ENCODE data around the gene BST2.
A peak's percentile ranks its signal among the peaks of the same experiment; 100 is the strongest.

The BST2 gene

GRCh38 chr19:17424743-17425365 lies 19.4 kb upstream of the BST2 start:
- H3K4me3 ChIP-seq (ENCODE audit: severe bottlenecking) = no peak overlapping the region
- ATAC-seq (ENCODE audit: low read depth) = peak; percentile 40; the same call in 1 of the 3 replicates
- H3K27me3 ChIP-seq (ENCODE audit: insufficient read depth, poor library complexity, severe bottlenecking) = no peaks in the 10 kb centered on the region
- no peak for DNase-seq (ENCODE audit: low spot score)
- H3K36me3 ChIP-seq (ENCODE audit: low read depth) = peaks cover 22% of the 10 kb centered on the region
- H3K27ac ChIP-seq (ENCODE audit: poor library complexity, severe bottlenecking) = no peak overlapping the region
- TF ChIP-seq CTCF (IDR thresholded peaks at IDR 0.05; ENCODE audit: poor library complexity, severe bottlenecking) = peak; percentile 32
- H3K9me3 ChIP-seq (ENCODE audit: severe bottlenecking) = no peaks in the 10 kb centered on the region
- no peaks in the 10 kb centered on the region for H3K4me1 ChIP-seq (ENCODE audit: insufficient read depth, poor library complexity, severe bottlenecking)

- DNase-seq (ENCODE audit: low spot score) = no peak
- Histone ChIP-seq H3K27me3 (ENCODE audit: insufficient read depth, poor library complexity, severe bottlenecking) (no peaks in the 10 kb centered on the region), H3K4me3 (ENCODE audit: severe bottlenecking) (no peak overlapping the region), H3K27ac (ENCODE audit: poor library complexity, severe bottlenecking) (no peak overlapping the region), H3K9me3 (ENCODE audit: severe bottlenecking) (no peaks in the 10 kb centered on the region), H3K36me3 (ENCODE audit: low read depth) (peaks cover 22% of the 10 kb centered on the region), H3K4me1 (ENCODE audit: insufficient read depth, poor library complexity, severe bottlenecking) (no peaks in the 10 kb centered on the region)
- TF ChIP-seq CTCF (IDR thresholded peaks at IDR 0.05; ENCODE audit: poor library complexity, severe bottlenecking) = no peak
- no peak for ATAC-seq (ENCODE audit: low read depth)
Measured at GRCh38 chr19:17423429-17424208, 18.2 kb upstream of the BST2 start.

- no peaks in the 10 kb centered on the region for H3K27me3 ChIP-seq (ENCODE audit: insufficient read depth, poor library complexity, severe bottlenecking)
- H3K27ac ChIP-seq (ENCODE audit: poor library complexity, severe bottlenecking) = no peak overlapping the region
- no peak for TF ChIP-seq CTCF (IDR thresholded peaks at IDR 0.05; ENCODE audit: poor library complexity, severe bottlenecking)
- H3K4me3 ChIP-seq (ENCODE audit: severe bottlenecking) = no peak overlapping the region
- DNase-seq (ENCODE audit: low spot score) = no peak
- no peaks in the 10 kb centered on the region for H3K9me3 ChIP-seq (ENCODE audit: severe bottlenecking)
- H3K4me1 ChIP-seq (ENCODE audit: insufficient read depth, poor library complexity, severe bottlenecking) = no peaks in the 10 kb centered on the region
- peaks cover 22% of the 10 kb centered on the region for H3K36me3 ChIP-seq (ENCODE audit: low read depth)
- ATAC-seq (ENCODE audit: low read depth) = no peak
Measured at GRCh38 chr19:17421942-17422341, 16.5 kb upstream of the BST2 start.

- ATAC-seq (ENCODE audit: low read depth) (peak; percentile 47; the same call in 1 of the 3 replicates), DNase-seq (ENCODE audit: low spot score) (no peak)
- H3K9me3 ChIP-seq (ENCODE audit: severe bottlenecking) = no peaks in the 10 kb centered on the region
- H3K27me3 ChIP-seq (ENCODE audit: insufficient read depth, poor library complexity, severe bottlenecking) = no peaks in the 10 kb centered on the region
- peak overlapping the region; percentile 50 for H3K27ac ChIP-seq (ENCODE audit: poor library complexity, severe bottlenecking)
- H3K4me3 ChIP-seq (ENCODE audit: severe bottlenecking) = peak overlapping the region; percentile 63
- peak; percentile 33 for TF ChIP-seq CTCF (IDR thresholded peaks at IDR 0.05; ENCODE audit: poor library complexity, severe bottlenecking)
- peaks cover 22% of the 10 kb centered on the region for H3K36me3 ChIP-seq (ENCODE audit: low read depth)
- H3K4me1 ChIP-seq (ENCODE audit: insufficient read depth, poor library complexity, severe bottlenecking) = no peaks in the 10 kb centered on the region
Measured at GRCh38 chr19:17420475-17420924, 15.1 kb upstream of the BST2 start.

Data from RWPE2 (cell line).